GM19324 (cell line): ENCODE data around the gene TTC13.

Experiments
- ATAC-seq: cut with Tn5 transposase; IDR thresholded peaks from one replicate; pipeline ENCODE4 v1.9.1; 2021; ENCODE audit warnings: mild to moderate bottlenecking, moderate library complexity; ENCODE audit not compliant: unreplicated experiment, low FRiP score

TTC13 gene

DNA sequence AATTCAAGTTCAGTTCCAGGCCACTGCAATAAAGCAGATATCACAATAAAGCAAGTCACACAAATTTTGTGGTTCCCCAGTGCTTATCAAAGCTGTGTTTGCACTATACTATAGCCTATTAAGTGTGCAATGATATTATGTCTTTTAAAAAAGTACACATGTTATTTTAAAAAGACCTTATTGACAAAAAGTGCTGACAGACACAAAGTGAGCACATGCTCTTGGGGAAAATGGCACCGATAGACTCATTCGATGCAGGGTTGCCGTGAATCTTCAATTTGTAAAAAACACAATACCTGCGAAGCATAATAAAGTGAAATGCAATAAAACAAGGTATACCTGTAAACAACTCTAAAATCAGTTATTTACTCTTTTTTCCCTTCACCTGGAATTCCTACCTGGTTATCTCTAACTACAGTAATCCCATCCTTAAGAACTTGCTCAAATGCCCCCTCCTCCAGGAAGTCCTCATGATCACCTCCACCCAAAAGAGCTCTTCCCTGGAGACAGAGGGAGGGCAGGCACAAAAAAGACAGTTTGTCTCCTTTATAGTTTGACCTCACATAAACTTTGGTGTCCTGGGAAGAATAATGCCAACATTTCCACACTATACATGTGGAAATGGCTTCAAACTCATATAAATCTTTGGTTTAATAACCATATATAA lies 100.6 kb downstream of the TTC13 start:
- ATAC-seq: no peak

DNA sequence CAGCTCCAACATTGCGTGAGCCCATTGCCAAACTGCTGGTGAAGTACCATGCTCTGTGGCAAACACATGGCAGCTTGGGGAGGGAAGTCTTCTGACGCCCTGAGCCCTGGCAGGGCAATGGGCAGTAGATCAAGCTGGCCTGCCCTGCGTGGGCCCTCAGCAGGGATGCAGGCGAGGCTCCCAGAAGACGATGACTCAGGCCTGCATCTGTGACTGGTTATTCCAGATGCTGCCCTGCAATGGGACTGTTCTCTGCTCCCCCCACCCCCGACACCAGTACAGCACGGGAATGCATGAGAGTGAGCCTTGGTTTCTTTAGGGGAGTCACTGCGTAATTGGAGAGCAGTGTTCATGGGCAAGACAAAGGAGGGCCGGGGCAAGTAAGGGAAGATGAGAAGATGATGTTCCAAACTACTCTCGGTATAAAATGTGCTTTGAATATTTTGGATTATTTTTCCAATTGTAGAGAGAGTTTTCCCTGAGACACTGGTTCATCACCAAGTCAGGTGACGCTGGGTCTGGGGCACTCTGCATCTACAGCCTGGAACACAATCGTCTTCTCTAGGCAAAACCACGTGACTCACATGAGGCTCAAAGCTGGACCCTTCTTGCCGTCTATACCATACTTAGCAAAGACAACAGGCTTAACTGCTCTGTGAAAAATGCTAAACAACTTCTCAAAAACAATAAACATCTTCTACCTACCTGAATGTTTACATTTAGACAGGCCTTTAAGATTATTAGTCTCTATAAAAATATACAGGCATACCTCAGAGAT lies 101.3 kb downstream of the TTC13 start:
- no peak for ATAC-seq

- ATAC-seq: no peak
These were observed 102.0 kb downstream of the TTC13 start for GRCh38 chr1:230876660-230877059.

GRCh38 chr1:230875370-230875769 lies 103.3 kb downstream of the TTC13 start:
- no peak for ATAC-seq

GRCh38 chr1:230870916-230871315 lies 107.7 kb downstream of the TTC13 start:
- ATAC-seq: no peak

DNA sequence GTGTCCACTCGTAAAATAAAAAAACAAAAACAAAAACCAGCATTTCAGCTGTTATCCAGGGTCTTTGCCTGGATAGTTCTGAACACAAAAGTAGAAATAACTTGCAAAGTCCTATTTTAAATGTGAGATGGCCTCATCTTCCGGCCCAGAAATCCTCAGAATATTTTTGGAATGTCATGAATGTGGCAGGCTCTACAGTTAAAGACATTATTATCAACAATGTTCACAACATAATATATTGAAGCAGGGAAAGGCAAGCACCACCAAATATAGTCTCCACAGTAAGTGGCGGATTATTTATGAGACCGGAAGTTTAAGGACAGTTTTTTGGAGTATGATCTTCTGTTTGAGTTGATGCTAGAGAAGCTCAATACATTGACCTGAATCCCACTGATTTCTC lies 109.2 kb downstream of the TTC13 start:
- no peak for ATAC-seq

DNA sequence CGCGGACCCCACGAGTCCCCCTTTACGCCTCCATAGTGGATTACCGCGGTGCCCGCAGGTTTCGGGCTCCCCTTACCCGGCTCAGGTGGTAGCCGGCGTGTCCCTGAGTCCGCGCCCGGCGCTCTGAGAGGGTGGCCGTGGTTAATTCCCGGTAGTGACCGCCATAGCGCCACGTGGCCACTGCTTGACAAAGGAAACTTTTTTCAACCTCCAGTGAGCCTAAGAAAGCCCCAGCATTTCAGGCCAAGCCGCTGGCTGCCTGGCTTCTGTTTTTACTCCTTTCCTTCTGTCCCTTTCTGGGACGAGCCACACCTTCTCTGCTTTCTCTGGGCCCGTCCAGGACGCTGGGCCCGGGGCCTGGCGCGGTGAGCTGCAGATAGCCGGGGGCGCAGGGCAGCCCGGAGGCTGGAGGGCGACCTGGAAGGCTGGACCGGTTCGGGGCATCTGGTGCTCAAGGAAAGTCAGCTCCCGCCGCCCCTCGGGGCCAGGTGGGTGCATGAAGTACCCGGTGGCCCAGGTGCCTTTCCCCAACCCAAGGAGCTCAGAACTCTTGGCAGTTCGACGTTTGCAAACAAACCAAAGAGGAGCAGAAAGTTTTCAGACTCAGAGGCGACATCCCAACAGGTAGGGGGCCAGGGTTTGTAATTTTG lies 109.8 kb downstream of the TTC13 start:
- ATAC-seq: peak; percentile 42

DNA sequence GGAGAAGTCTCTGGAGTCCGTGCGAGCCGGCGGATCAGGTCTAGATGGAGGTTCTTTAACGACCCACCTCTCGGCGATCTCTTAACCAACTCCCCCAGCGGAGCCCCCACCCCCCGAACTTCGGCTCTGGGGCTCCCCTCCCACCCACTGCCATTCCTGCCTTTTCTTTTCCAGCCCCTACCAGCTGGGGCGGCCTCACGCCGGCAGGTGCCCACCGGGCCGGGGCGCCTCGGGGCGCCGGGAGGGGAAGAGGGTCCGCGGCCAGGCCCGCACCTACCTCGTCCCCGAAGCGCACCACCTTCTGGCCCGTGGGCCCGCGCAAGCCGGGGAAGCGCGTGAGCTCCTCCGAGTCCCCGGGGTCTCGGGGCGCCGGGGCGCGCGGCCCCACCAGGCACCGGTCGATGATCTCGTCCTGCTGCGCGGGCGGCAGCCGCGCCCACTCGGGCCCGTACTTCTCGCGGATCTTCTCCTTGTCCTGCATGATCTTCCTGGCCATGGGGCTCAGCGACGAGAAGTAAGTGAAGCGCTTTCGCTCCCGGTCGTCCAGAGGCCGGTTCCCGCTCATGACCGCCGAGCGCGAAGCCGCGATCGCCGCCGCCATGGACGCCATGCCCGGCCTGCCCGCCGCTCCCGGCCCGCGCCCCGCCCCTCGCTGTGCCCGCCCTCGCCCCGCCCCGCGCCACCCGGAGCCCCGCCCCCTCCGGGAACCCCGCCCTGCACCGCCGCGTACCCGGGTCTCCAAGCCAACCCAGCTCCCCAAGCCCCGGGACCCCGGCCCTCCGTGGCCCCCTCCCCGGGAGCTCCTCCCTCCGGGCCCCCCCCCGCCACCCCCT lies 110.5 kb downstream of the TTC13 start, which contains the start of gene C1orf198:
C1orf198 (minus strand) TSS at position 619 of the 833 bp plus-strand sequence; CDS start at position 610, 9 bp downstream.
- peak; percentile 77 for ATAC-seq

DNA sequence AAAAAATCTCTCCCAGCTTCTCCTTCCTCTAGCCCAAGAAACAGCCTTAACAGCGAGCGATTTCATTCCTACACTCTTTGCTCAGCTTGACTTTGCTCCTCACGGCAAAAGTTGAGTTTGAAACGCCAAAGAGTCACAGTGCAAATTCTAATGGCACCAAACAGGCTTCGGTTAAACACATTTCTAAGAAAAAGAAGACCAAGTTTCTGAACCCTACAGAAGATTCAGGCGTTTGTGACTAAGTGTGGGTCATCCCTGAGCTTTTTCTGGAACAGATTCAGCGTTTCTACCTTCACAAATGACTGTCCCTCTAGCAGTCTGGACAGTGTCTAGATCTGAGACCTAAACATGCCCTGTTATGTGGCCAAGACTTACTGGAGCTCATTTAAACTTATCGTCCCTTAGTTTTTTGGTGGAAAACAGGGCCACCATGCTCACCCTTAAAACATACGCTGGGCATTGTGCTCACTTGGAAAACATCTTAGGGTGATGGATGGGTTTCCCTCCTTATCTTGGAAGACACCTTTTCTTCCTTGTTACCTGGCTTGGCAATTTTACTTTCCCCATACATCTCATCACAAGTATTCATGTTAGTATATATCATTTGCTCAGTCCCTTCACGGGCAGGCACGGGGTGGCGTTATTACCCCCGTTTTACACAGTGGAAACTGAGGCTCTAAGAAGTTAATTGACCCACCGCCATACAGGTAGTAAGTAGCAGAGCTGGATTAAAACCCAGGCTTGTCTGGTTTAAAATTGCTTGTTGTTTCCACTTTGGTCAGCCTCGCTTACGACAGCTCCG lies 111.4 kb downstream of the TTC13 start:
- ATAC-seq: no peak

- ATAC-seq: no peak
These were observed 112.2 kb downstream of the TTC13 start for GRCh38 chr1:230866171-230867070.

DNA sequence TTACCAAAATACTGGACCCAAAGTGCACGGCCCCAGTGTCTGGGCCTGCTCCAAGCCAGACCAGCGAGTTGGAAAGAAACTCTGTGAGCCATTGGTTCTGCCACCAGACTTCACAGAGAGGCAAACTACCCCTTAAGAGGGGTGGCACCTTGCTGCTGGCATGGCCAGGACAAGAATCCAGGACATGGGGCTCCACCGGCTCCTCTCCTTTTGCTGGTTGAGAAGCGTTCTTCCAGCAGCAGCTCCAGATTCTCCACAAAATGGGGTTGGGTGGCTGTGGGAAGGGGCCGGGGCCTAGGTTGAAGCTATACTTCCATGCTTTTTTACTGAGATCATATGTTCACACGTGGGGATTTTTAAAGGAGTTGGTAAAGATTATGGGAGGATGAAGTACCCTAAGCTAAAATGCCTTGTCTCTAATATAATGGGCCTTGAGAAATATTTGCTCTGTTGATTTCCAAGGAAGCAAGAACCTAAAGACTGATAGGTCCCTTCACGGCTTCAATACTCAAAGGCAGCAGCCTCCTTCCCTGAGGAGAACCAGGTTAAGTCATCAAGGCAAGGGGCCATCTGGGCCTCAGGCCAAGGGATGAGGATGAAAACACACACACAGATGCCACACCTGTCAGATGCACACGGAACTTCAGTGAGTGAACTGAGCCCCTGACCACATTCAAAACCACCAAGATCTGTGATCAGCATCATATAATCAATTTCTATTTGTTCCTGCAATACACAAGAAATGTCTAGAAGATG lies 113.4 kb downstream of the TTC13 start:
- ATAC-seq: no peak

DNA sequence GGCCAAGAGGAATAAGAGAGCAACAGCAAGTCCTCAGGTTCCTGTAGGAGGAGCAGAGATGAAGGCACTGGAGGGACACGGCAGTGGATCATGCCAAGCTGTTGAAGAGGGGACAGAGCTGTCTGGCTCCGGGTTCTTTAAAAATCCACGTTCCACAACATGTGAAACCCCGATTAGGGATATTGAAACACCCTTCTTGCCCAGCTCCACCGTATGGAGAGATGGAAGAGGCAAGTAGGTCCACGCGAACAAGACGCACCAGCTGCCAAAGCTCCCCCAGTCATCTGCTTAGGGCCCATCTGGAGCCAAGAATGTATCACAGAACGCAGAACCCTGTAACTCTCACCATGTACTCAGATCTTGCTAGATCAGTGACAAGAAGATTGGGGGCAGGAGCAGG lies 114.2 kb downstream of the TTC13 start:
- no peak for ATAC-seq

GRCh38 chr1:230863449-230863848 lies 115.2 kb downstream of the TTC13 start:
- ATAC-seq: no peak

- no peak for ATAC-seq
These were observed 116.6 kb downstream of the TTC13 start for GRCh38 chr1:230861970-230862595.

DNA sequence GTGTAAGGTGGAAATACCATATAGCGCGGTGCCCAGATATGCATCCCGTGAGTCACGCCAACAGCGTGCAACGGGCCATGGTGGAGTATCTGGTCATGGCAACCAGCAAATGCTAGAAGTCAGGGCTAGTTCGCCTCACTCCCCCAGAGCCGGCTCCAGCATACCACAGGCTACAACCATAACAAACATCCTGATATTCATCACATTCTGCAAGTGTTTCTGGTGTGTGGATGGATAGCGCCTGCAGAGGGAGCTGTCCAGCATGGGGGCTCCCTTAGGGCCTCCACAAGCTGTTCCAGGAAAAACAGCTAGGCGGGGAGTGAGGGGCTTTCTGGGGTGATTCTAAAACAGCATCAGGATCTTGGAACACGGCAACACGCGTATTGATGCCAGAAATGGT lies 117.2 kb downstream of the TTC13 start:
- no peak for ATAC-seq

DNA sequence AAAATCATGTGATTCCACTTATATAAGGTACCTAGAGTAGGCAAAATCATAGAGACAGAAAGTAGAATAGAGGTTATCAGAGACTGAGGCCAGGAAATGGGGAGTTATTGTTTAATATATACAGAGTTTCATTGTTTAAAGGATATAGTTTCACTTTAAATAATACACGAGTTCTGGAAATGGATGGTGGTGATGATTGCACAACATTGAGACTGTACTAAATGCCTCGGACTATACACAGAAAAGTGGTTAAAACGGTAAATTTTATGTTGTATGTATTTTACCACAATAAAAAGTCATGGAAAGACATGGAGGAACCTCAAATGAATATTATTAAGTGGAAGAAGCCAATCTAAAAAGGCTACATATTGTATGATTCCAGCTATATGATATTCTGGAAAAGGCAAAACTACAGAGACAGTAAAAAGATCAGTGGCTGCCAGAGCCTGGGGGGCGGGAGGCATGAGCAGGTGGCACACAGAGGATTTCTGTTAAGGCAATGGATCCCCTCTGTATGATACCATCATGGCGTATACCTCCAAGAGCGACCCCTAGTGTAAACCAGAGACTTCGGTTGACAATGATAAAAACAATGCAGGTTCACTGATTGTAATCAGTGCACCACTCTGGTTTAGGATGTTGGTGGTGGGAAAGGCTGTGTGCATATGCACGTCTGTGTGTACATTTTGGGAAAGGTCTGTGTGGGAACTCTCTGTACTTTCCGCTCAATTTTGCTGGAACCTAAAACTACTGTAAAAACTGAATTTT lies 117.9 kb downstream of the TTC13 start:
- ATAC-seq: no peak
